Measurements from ENCODE around the gene DOK3.

DNA sequence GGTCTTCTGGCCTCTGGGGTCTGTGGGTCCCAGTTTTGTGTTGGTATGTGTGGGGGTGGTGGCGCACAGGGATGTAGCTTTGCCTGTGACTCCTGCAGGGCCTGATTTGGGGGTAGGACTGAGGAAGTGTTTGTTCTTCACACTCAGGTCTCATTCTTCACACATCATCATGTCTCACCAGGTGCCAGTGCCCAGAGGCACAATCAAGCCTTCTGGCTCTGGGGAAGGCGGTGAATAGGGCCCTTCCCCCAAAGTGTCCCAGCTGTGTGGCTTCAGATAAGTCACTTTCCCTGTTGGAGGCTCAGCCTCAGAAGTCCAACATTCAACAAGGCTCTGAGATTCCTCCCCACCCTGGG is 41.3 kb downstream of the DOK3 start:
- TF ChIP-seq CTCF (IDR thresholded peaks at IDR 0.05) (no peak), POLR2A (IDR thresholded peaks at IDR 0.05) (no peak), POLR2AphosphoS5 (IDR thresholded peaks at IDR 0.05) (no peak), EP300 (IDR thresholded peaks at IDR 0.05) (no peak)
